ENCODE results near the gene HIBCH.

DNA sequence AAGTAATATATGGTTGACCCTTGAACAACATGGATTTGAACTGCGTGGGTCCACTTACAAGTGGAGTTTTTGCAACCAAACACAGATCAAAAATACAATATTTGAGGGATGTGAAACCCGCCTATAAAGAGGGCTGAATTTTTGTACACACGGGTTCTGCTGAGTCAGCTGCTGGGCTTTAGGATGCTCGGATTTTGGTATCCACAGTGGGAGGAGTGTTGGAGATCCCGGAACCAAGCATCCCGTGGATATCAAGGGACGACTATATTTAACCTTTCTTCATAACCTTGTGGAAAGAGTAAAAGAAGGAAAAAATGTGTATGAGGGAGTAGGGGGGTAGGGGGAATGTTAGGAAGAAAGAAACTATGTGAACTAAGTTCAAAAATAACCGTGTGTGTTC is 13.8 kb upstream of the HIBCH start:
- TF ChIP-seq, protein P1, sequence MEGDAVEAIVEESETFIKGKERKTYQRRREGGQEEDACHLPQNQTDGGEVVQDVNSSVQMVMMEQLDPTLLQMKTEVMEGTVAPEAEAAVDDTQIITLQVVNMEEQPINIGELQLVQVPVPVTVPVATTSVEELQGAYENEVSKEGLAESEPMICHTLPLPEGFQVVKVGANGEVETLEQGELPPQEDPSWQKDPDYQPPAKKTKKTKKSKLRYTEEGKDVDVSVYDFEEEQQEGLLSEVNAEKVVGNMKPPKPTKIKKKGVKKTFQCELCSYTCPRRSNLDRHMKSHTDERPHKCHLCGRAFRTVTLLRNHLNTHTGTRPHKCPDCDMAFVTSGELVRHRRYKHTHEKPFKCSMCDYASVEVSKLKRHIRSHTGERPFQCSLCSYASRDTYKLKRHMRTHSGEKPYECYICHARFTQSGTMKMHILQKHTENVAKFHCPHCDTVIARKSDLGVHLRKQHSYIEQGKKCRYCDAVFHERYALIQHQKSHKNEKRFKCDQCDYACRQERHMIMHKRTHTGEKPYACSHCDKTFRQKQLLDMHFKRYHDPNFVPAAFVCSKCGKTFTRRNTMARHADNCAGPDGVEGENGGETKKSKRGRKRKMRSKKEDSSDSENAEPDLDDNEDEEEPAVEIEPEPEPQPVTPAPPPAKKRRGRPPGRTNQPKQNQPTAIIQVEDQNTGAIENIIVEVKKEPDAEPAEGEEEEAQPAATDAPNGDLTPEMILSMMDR (conservative IDR thresholded peaks at IDR 0.05; ENCODE audit: low read length), result no peak
- no peak for TF ChIP-seq EZH2phosphoT487 (IDR thresholded peaks at IDR 0.05; ENCODE audit: borderline replicate concordance, low read depth, low read length)
